Suppressor macrophage treated with lipopolysaccharide for 4 hours (primary cell): ENCODE measurements around the gene SCN2B.
"Not testable (repeated sequence)": the region's sequence is repeated elsewhere in the genome, so short reads cannot be mapped to it uniquely, and the experiment has no call there.

Experiments used
- DNase-seq: peaks from one replicate; pipeline ENCODE4 v3.0.0-alpha.2; 2020

Gene SCN2B

DNA sequence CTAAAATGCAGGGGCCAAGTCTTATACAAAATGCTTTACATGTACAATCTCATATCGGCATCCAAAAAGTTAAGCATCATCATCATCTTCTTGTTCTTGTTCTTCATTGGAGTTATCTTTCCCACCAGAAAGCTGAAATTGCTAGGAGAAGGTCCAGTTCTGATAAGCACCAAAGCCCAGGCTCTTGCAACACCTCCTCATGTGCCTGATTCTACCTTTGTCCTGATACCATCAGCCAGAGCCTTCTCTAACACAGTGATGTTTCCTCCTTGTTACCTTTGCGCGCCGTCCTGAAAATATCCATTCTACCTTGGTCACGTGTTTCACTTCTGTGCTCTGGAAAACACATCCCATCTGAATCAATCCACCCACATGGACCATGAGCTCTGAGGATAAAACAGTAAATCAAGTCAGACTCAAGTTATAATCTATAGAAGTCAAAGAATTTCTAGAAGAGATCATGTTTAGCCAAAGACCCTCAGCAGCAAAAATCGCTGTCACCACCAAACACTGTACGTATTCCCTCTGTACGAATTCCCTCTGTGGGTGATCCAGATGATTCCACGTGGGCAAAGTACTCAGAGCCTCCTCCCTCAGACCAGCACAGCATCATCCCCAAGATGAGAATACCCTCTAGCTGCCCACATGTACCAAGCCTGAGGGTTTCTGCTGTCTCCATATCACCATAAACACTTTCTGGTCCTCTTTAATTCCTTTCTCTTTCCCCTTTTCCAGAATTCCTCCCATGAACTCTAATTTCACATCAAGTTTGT lies 29.4 kb upstream of the SCN2B start:
- DNase-seq, result no peak

GRCh38 chr11:118202599-118203422 lies 26.4 kb upstream of the SCN2B start:
- no peak for DNase-seq

GRCh38 chr11:118201966-118202365 lies 25.5 kb upstream of the SCN2B start:
- DNase-seq, result no peak

- no peak for DNase-seq
These were observed 24.7 kb upstream of the SCN2B start for GRCh38 chr11:118200901-118201680.

GRCh38 chr11:118200497-118200896 lies 24.1 kb upstream of the SCN2B start:
- DNase-seq, result no peak

DNA sequence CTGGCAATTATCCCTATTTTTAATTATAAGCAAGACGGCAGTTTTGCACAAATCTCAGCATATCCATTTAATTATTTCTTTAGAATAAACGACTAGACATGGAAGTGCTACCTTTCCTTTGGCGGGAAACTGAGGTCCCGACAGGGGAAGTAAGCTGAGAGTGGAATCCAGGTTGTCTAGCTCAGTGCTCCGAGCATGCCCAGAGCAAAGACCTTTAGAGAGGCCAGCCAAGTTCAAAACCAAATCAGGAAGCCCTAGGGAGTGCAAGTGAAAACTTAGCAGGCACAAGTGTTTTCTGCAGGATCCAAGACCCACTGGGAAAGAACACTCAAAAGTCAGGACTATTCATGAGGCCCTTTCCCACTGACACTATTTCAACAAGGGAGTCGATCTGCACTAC lies 22.7 kb upstream of the SCN2B start:
- DNase-seq, result no peak

- DNase-seq, result peak; percentile 86
These were observed 21.9 kb upstream of the SCN2B start for GRCh38 chr11:118198370-118198769.

GRCh38 chr11:118194835-118195627 lies 18.6 kb upstream of the SCN2B start:
- DNase-seq, result no peak

- DNase-seq, result no peak
These were observed 17.6 kb upstream of the SCN2B start for GRCh38 chr11:118193910-118194566.

DNA sequence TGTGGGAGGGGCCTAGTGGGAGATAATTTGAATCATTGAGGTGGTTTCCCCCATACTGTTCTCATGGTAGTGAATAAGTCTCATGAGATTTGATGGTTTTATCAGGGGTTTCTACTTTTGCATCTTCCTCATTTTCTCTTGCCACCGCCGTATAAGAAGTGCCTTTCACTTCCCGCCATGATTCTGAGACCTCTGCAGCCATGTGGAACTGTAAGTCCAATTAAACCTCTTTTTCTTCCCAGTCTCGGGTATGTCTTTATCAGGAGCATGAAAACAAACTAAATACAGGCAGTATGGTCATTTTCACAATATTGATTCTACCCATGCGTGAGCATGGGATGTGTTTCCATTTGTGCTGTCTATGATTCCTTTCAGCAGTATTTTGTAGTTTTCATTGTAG lies 16.4 kb upstream of the SCN2B start:
- DNase-seq, result not testable (repeated sequence)

DNA sequence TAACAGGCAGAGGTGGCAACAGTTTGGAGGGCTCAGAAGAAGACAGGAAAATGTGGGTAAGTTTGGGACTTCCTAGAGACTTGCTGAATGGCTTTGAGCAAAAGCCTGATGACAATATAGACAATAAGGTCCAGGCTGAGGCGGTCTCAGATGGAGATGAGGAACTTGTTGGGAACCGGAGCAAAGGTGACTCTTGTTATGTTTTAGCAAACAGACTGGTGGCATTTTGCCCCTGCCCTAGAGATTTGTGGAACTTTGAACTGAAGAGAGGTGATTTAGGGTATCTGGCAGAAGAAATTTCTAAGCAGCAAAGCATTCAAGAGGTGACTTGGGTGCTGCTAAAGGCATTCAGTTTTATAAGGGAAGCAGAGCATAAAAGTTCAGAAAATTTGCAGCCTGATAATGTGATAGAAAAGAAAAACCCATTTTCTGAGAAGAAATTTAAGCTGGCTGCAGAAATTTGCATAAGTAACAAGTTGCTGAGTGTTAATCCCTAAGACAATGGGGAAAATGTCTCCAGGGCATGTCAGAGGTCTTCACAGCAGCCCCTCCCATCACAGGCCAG lies 14.6 kb upstream of the SCN2B start:
- DNase-seq, result not testable (repeated sequence)

- DNase-seq, result peak; percentile 63
These were observed 10.1 kb upstream of the SCN2B start for GRCh38 chr11:118186346-118187107.

GRCh38 chr11:118184784-118185579 lies 8.5 kb upstream of the SCN2B start:
- peak; percentile 62 for DNase-seq

DNA sequence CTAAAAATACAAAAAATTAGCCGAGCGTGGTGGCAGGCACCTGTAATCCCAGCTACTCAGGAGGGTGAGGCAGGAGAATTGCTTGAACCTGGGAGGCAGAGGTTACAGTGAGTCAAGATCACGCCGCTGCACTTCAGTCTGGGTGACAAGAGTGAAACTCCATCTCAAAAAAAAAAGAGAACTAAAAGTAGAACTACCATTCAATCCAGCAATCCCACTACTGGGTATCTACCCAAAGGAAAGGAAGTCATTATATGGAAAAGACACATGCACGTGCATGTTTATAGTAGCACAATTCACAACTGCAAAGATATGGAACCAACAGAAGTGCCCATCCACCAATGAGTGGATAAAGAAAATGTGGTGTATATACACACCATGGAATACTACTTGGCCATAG lies 7.3 kb upstream of the SCN2B start:
- peak; percentile 63 for DNase-seq

DNA sequence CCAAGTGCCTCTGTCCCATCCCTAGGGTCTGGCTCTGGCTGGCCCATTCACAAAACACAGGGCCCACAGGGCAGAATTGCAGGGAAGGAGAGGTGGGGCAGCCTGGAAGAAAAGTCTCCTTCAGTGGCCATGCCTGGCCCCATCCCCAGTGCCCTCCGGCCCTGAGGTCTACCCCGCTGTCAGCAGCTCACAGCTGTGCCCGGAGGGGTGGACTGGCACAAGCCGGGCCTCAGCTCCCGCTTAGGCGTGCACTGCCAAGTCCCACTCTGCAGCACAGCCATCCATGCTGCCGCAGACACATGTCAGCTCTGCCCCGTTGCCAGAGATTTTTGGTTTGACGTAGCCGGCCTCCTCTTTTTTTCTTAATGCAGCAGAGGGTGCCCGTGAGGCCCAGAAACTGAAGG lies 3.9 kb upstream of the SCN2B start:
- peak; percentile 11 for DNase-seq

- no peak for DNase-seq
These were observed 317 bp upstream of the SCN2B start for GRCh38 chr11:118176778-118177134.

DNA sequence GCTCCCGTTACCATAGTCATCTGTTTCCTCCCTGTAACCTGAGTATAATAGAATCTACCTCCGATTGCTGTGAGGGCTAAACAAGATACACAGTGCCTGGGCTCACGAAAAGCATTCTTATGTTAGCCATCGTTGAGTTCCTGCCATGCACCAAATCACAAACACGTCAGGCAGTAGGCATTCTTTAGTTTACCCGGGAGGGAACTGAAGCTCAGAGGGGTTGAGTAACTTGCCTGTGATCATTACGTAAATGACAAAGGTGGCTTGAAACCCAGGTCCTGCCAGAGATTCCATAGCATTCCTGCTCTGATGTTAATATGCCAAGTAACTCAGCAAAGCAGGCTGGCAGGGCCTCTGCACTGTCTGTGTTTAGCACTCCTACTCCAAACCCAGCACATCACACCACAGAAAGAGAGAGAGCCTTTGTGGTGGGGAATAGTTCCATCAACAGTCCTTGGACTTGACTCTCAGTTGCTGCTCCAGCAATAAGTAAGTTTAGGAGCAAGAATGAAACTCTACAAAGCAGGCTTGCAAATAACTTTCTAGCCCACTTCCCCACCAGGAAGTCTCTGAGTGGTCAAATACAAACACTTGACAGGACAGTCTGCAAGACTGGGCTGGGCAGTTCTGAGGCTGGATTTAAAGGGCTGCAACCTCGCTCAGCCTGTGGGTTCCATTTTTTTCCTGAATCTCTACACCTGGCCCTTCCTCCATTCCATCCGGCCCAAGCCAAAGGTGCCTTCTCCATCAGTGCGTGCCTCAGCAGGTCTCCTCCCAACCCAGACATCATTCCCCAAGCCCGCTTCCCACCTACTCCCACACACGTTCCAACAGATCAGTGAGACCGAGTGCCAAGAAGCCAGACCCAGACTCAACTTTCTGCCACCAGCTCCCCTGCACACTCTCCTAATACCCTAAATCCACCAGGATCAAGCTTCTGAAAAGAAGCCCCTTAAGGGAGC lies 1.1 kb downstream of the SCN2B start:
- peak; percentile 30 for DNase-seq

GRCh38 chr11:118174006-118174567 lies 2.4 kb downstream of the SCN2B start:
- DNase-seq, result no peak
